GM19025 (cell line): Measurements from ENCODE around the gene RSAD2.

Experiments
- ATAC-seq: cut with Tn5 transposase; IDR thresholded peaks from one replicate; pipeline ENCODE4 v1.9.1; 2021; ENCODE audit warnings: mild to moderate bottlenecking, low read depth, moderate library complexity; ENCODE audit not compliant: unreplicated experiment

The RSAD2 gene

DNA sequence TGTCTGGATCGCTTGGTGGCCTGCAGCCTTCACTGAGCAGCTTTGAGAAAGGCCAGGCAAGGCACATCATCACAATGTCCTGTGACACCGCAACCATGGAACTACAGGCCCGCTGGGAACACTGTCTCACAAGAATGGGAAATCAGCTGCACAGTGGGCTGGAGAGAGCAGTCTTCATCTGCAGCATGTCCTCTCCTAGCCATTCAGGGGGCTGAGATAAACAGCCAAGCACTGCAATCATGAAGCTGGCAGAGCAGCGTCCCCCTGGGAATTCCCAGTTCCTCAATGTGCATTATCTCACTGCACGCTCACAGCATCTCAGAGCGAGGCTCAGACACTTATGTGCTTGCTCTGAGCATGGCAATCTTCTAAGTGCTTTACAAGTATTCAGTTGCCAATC, 13.8 kb upstream of the RSAD2 start:
- ATAC-seq, result no peak

DNA sequence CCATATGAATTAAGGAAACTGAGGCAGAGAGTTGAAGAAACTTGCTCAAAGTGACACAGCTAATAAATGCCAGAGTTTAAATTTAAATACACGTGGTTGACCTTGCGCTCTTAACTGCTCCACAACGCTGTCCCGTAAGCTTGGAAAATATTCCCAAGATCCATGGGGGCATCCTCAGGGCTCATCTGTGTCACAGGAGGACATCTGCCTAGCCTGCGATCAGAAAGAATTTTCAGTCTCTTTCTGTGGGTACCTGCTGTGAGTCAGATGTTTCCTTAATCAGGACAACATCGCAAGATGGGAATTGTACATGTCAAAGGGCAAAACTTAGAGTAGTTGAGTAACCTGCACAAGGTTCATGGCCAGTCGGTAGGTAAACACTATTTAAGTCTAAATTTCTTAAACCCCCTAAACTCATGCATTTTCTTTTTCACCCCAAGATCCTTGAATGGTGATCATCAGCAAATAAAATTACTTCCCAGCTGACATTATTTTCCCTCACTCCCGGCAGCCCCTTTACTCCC, 13.3 kb upstream of the RSAD2 start:
- ATAC-seq, result no peak

DNA sequence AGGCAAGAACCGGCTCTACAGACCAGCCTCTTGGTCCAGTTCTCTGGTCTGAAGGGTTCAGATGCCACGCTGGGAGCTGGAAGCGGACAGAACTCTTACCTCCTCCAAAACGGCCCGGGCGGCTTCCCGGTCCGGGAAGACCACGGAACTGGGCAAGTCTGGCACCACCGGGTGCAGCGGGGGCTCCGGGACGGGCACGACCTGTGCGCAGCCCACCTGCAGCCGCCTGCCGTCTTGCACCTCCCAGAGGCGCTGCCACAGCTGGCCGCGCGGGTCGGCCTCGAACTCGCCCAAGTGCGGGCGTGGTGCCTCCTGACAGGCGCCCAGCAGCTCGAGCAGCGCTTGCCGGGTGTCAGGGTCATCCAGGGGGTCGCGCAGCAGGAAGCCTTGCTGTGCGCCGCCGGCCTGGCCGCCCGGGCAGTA, 12.6 kb upstream of the RSAD2 start:
- ATAC-seq, result peak; percentile 22

DNA sequence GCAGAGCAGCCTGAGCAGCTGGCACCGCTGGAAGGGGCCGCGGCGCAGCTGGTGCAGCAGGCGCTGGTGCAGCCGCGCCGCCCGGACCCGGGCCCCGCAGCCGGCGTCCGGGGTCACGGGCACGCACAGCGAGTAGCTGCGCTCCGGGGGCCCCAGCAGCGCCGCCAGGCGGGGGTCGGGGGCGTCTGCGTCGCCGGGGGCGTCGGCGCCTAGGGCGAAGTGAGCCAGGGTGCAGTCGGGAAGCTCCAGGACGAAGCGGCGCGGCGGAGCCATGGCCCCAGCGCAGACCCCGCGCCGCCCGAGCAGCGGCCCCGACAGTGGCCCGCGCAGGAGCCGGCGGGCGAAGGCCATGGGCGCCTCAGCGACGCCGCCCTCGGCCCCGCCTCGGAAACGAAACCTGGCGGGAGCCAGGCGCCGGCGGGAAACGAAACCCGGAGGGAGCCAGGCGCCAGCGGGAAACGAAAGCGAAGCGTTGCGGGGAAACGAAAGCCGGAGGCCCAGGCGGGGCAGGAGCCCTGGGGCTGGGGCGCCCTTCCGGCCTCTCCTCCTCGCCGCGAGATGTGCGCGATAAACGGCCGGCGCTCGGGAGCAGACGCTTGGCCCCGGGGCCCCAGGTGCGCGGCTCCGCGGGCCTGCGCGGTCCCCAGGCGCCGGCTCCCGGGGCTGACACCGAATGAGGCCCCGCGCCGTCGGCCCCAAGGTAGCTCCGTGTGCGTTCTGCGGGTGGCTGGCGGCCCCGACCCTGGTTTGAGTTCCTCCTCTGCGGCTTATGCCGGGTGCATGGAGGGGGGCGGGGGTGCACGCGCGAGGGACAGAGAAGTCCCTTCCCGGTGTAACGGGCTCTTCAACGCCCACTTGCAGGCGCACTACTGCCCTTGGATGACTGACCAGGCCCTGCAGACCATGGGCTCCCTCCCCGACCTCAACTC, 12.0 kb upstream of the RSAD2 start, which contains the start of gene CMPK2:
Gene CMPK2, minus strand, starts transcription at position 562 of the 929 bp plus-strand sequence. Its CDS starts 211 bp downstream, at position 351.
- peak; percentile 77 for ATAC-seq

DNA sequence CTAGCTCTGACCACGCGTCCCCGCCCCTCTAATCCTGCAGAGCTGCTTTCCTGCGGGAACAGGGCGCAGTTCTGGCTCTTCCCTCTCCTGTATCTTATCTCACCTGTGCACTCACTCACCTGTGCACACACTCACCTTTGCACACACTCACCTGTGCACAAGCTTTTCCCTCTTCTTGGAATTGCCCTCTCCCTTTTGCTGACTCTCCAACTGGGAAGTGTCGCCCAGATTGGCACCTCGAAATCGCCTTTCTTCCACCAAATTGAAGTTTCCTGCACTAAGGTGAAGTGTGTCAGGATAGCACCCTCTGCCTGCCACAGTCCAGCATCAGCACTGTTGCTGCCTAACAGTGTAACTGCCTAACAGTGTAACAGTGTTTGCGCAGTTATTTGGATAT, 11.3 kb upstream of the RSAD2 start:
- ATAC-seq, result peak; percentile 24

DNA sequence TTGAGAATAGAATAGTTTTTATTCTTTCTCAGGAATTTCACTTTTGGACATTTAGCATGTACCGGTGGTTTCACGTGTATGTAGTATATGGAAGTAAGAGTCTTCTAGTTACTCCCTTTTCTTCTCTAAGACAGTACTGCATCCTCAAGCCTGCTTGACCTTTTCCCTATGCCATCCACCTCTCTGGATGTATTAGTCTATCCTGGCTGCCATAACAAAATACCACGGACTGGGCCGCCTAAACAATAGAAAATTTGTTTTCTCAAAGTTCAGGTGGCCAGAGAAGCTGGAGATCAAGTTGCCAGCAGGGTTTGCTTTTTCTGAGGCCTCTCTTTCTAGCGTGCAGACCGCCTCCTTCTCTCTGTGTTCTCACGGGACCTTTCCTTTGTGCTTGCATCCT, 10.6 kb upstream of the RSAD2 start:
- no peak for ATAC-seq

DNA sequence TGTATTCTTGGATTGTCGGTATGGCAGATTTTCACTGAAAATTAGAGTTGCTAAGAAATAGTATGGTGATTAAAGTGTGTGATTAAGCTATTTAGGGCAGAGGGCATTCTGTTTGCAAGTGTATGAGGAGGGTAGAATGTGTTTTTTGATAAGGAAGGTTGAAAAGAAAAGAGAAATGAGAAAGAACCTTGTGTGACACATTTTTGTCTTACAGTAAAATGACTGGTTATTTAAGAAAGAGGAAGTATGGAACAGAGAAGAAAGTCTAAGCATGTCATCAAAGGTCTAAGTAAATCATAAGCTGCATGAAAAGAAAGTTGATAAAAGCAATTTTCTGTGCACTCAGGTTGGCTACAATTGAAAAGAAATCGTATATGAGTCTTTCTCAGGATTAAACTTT, 5.2 kb upstream of the RSAD2 start:
- ATAC-seq, result no peak

DNA sequence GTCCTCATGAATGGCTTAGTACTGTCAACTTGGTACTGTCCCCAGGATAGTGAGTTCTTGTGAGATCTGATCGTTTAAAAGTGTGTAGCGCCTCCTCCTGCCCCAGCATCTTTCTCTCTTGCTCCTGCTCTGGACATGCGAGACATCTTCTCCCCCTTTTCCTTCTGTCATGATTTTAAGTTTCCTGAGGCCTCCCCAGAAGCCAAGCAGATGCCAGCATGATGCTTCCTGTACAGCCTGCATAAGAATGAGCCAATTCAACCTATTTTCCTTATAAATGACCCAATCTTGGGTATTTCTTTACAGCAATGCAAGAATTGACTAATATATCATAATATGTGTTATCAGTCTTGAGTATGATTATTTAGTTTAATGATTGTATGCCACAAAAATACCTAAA, 3.5 kb upstream of the RSAD2 start:
- ATAC-seq, result no peak

DNA sequence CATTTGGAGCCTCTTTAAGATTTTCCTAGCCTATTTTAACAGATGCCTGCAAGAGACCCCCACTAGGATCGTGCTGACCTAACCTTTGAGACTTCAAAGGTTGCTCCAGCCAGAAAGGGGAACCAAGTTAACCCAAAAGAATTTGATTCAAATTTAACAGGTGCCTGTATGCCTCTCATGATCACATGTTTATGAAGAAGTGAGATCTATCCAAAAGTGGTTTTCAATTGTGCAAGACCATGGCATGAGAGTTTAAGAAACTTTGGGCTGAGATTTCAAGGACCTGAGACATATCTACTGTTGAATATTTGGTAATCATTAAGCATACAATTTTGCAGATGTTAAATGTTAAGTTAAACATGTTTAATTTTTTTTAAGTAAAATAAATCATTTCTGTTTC, 1.3 kb upstream of the RSAD2 start:
- ATAC-seq, result no peak

DNA sequence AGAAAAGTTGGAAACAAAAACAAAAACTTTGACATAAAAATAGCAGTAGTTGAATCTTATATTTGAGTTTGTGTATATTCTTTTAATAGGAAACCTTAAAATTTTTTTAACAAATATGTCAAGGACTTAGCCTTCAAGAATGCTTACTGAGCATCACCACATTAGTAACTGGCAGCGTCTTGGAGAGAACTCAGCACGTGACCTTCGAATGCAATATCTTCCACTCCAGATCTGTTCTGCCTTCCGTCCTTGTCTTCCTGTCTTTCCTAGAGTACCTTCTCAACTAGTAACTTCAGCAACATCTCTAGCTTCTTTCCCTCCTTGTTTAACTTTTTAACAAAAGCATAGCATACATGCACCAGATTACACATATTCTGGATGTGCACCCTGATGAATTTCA, 972 bp downstream of the RSAD2 start:
- no peak for ATAC-seq

DNA sequence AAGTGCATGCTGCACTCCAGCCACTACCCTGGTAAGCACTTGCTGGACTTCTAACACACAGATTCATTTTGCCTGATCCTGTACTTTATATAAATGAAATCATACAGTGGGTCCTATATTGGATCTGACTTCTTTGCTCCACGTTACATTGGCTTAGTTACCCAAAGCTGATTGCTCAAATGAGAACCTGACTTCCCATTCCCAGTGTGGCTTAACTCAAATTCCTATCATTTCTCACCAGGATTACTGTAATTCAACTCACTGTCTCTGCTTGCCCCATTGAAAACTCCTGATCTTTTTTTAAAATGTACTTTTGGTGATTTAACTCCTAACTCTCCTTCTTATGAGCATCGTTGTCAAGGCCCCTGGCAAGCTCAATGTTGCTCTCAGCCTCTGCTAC, 1.4 kb downstream of the RSAD2 start:
- no peak for ATAC-seq

DNA sequence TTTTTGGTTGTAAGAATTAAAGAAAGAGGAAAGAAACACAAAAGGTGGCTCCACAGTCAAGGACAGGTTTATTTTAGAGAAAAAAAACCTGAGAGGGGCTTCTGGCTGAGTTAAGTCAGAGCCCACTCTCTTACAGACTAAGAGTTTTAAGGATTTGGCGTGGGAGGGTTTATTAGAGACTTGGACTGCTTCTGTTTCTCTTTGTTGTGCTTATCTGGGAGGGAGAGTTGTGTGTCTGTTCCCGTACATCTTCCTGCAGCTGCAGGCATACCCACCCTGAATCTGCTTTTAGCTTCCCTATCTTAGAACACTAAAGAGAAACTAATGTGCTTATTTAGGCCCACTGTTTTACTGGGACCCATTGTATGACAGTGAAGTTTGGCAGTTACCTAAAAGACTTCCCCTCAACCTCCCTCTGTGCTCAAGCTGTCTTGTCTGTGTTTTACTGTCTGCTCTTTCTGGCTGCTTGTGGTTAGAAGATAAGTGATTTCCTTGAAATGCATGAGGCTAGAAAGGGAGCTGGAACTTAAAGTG, 2.7 kb downstream of the RSAD2 start:
- no peak for ATAC-seq

DNA sequence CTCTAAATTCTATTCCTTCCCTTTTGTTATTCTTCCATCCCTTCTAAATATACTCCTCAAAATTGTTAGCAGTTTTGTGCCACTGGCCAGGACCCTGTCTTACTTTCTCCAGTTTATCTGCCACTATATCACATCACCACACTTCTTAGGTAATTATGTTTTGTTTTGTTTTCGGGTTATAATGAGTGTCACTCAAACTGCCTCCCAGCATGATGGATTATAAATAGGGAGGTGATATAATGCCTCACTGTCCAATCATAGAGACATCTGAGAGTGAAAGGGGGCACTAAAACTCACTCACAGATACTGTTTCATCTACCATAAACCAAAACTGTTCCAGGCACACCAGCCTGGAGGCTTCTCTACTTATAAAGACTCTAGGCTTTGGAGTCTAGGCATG, 3.5 kb downstream of the RSAD2 start:
- no peak for ATAC-seq

DNA sequence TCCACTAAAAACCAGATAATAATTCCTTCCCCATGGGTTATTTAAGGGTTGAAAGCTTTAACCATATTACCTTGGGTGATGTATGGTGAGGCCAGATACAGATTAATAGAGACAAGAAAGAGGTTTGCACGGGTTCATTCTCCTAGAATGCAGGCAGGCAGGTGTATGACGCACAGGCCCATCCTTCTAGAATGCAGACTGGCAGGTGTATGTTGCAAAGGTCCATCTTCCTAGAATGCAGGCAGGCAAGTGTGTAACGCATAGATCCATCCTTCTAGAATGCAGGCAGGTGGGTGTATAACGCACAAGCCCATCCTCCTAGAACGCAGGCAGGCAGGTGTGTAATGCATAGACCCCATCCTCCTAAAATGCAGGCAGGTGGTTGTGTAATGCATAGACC, 3.9 kb downstream of the RSAD2 start:
- no peak for ATAC-seq

DNA sequence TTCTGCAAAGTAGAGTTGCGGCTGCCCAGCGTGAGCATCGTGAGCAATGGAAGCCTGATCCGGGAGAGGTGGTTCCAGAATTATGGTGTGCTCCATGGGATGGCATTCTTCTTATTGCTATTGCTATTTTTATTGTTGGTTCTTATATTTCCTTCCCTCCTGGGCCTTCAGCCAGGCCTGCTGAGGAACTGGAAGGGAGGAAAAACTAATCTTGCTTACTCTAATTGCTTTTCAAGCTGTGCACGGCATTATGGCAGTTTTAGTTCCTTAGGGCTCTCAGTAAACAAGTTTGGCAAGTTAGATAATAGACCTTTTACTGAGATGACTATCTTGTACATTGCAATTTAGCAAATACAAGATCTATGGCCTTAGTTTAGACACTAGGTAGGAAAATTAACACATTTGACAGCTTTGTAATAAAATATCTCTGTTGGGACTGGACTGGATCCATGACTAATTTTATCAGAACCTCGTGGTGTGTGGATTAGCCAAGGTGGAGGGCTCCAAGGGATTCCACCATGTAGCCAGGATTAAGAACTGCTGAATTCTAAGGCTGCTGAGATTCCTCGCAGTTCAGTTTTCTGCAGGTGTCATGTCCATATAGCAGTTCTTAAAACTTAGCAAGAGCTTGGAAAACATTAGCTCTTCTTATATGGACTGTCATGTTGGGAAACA, 6.0 kb downstream of the RSAD2 start:
- no peak for ATAC-seq

DNA sequence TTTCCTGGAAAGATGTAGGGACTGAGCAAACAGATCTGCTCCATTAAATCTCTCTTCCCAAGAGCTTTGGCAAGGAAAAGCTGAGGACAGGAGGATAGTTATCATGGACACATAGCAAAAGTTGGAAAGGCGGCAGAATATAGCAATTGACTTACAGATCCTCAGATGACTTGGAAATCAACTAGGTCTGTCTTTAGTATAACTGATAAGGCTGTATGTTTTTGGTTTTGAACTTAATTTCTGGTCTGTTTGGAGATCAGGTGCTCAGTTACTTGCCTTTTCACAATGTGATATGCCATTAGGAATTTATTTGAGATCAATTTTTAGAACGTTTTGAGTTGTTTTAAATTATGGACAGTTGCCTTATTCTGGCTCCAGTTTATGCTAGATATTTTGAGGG, 8.0 kb downstream of the RSAD2 start:
- no peak for ATAC-seq

DNA sequence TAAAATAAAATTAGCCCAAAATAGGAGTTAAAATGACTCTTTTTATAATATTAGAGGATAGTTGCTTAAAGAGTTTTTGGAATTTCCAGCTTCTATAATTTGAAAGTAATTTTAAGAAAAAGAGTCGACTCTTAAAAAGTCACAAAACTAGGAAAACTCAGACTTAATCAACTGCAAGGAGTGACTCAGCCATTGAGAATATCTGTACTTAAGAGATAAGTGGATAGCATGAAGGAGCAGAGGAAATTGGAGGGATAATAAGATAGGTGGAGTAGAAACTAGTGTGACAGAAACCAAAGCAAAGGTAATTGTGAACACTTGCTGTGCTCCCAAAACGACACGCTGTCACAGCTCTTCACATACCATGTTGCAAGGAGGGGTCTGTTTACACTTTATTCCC, 8.4 kb downstream of the RSAD2 start:
- ATAC-seq, result no peak

DNA sequence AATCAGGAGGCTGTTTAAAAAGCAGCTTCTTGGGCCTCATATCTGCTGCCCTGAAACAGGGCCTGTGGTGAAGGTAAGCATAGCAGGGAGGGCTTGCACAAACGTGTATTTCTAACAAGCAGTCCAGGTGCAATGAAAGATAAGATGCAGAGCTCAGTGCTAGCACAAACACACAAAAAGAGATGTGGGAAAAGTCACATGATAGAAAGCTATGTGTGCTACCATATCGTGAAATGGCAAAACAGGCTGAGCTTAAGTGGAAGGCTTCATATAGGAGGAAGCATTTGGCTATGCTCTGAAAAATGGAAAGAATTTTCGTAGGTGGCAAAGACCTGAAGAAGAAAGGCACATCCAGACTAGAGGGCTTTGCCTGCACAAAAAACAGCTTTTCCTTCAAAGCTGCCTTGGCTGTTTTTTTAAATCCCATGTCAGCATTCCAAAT, 10.2 kb downstream of the RSAD2 start:
- no peak for ATAC-seq

DNA sequence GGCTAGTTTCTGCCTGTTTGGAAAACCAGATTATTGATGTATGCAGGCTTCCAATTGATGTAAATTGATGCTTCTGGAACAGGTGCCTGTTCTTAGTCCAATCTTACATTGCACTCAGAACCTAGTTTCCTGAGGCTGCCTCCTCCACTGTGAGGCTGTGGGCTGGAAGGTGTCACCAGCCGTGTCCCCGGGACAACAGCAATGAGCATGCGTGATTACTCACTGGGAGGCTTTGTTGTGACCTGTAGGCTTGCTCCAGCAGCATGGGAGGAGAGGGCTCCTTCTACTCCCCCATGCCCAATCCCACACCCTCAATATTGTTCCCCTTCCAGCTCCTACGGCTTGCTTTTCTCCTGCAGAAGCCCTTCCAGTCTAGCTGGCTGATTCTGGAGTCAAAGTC, 11.1 kb downstream of the RSAD2 start:
- ATAC-seq, result no peak

DNA sequence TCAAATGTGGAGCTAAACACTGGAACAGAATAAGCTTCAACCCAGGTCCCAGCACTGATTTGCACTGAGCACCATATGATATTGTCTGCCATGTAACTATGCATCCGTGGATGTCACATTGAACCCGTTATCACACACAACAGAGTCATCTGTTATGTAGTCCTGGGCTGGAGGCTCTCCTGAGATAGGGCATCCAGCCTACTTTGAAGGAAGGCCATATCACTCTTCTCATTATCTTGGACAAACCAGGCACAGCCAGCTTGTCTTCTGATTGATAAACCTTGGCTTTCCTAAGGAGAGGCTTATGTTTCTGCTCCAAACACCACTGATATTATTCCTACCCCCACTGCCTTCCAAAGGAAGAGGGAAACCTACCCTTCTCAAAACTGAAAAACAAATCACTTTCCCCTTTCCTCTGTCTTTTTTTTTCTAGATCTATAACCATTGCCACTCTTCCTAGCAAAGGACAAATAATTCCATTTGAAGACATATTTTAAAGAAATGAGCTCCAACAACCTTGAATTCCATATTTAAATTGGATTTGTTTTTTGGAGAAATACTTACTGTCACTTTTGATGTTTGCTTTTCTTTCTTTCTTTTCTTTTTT, 16.4 kb downstream of the RSAD2 start:
- ATAC-seq, result no peak
